HepG2 (cell line): ENCODE data around the gene RABEP2. TPM values are rescaled to one million over a fixed set of nuclear protein-coding genes. Genes with fewer than 3 reads are reported as not detected.

Source experiments
- ATAC-seq: fragments of 200-7000 bp; cut with Tn5 transposase; 3 replicates; pipeline ENCODE4 v1.9.1; 2020; ENCODE audit warnings: mild to moderate bottlenecking, moderate library complexity
- BruUV-seq: library from RNA; stranded (reverse); fragments of 400-500 nt; replicated peaks from 2 replicates; lab custom pipeline; 2021; lab: Mats Ljungman, UMichigan
- CTCF ChIA-PET: fragments of 300-600 bp; formaldehyde crosslinking; extraction: SDS; loops from one replicate; lab custom pipeline; 2021; ENCODE audit warnings: low total read pairs, inconsistent platforms, low intra/inter-chr PET ratio; lab: Yijun Ruan, JAX
- POLR2A ChIA-PET: fragments of 350-600 bp; sonication (Branson Sonifier 250); formaldehyde crosslinking; loops from one replicate; lab custom pipeline; 2020; ENCODE audit warnings: antibody characterized with exemption, inconsistent platforms; lab: Yijun Ruan, JAX
- DNase-seq: peaks from one replicate; pipeline ENCODE4 v3.0.0-alpha.2; 2015; ENCODE audit warnings: low spot score
- FAIRE-seq: peaks from 3 replicates; lab custom pipeline; 2011; peaks lifted over from hg19 to GRCh38; lab: Jason Lieb, UNC
- H2AFZ ChIP-seq: one replicate; pipeline ENCODE4 v1.6.1; 2011; ENCODE audit warnings: low read length, inconsistent platforms
- H3K27ac ChIP-seq: fragments of 300-600 bp; 3 replicates; pipeline ENCODE4 v1.8.0; 2011; ENCODE audit warnings: mixed run types, mild to moderate bottlenecking, mixed read lengths, low read length, inconsistent platforms; ENCODE audit not compliant: insufficient read depth; ENCODE audit errors: extremely low read length
- H3K27me3 ChIP-seq, 2 experiments: fragments of 200-600 bp in 1 of 2; 2 replicates in 1 of 2; 3 replicates in 1 of 2; pipeline versions ENCODE4 v1.6.0 to v1.8.0; 2011; ENCODE audit warnings: low read length in 2 of 2, mild to moderate bottlenecking in 2 of 2, moderate library complexity in 2 of 2, inconsistent platforms in 1 of 2; ENCODE audit not compliant: insufficient read depth in 2 of 2, control insufficient read depth in 1 of 2
- H3K36me3 ChIP-seq, 2 experiments: fragments of 200-600 bp in 1 of 2; replicated peaks in 1 of 2; 2 replicates in 1 of 2; 3 replicates in 1 of 2; pipeline versions ENCODE4 v1.5.1 to v1.8.0; 2011; ENCODE audit warnings: low read length in 2 of 2, inconsistent platforms in 1 of 2; ENCODE audit not compliant: insufficient read depth in 2 of 2, control insufficient read depth in 1 of 2
- H3K4me1 ChIP-seq: 2 replicates; pipeline ENCODE4 v1.5.1; 2012; ENCODE audit warnings: low read length, inconsistent platforms; ENCODE audit not compliant: insufficient read depth
- H3K4me2 ChIP-seq: 2 replicates; pipeline ENCODE4 v1.6.0; 2011; ENCODE audit warnings: low read depth, low read length, inconsistent platforms
- H3K4me3 ChIP-seq, 3 experiments: fragments of 200-600 bp in 1 of 3; sonication (generic), shearing (Covaris generic) in 1 of 3; replicated peaks in 1 of 3; 2 replicates each; pipeline ENCODE4 v1.5.1; 2011 to 2016; ENCODE audit warnings: low read length in 3 of 3, inconsistent platforms in 2 of 3, low read depth in 2 of 3, mild to moderate bottlenecking in 2 of 3, control low read depth in 1 of 3, mixed read lengths in 1 of 3; ENCODE audit not compliant: insufficient read depth in 1 of 3
- H3K79me2 ChIP-seq: one replicate; pipeline ENCODE4 v1.6.1; 2011; ENCODE audit warnings: low read length, inconsistent platforms; ENCODE audit not compliant: insufficient read depth
- H3K9ac ChIP-seq: 2 replicates; pipeline ENCODE4 v1.6.0; 2011; ENCODE audit warnings: mild to moderate bottlenecking, low read depth, low read length, inconsistent platforms; ENCODE audit not compliant: insufficient read depth
- H3K9me3 ChIP-seq: 2 replicates; pipeline ENCODE4 v1.5.1; 2012; ENCODE audit warnings: mild to moderate bottlenecking, low read length
- H4K20me1 ChIP-seq: 2 replicates; pipeline ENCODE4 v1.6.0; 2011; ENCODE audit warnings: inconsistent platforms, mild to moderate bottlenecking, low read length, moderate library complexity; ENCODE audit not compliant: insufficient read depth
- CAMTA2 ChIP-seq: sonication (generic); formaldehyde crosslinking; IDR thresholded peaks from 2 replicates; pipeline ENCODE4 v1.4.0; 2020; ENCODE audit warnings: mild to moderate bottlenecking, missing genetic modification reagents, borderline replicate concordance
- CCDC6 ChIP-seq: sonication (generic); formaldehyde crosslinking; IDR thresholded peaks from 2 replicates; pipeline ENCODE4 v1.8.1; 2022; ENCODE audit warnings: mild to moderate bottlenecking, missing genetic modification reagents, moderate library complexity
- FOXO1 ChIP-seq: sonication (generic); formaldehyde crosslinking; IDR thresholded peaks from 2 replicates; pipeline ENCODE4 v1.4.0; 2020; ENCODE audit warnings: missing genetic modification reagents
- HDAC6 ChIP-seq: fragments of 200-600 bp; sonication (generic); IDR thresholded peaks from 2 replicates; pipeline ENCODE4 v1.7.0; 2017; ENCODE audit warnings: mild to moderate bottlenecking, antibody characterized with exemption, low read length, low read depth
- HIVEP1 ChIP-seq: sonication (generic); formaldehyde crosslinking; IDR thresholded peaks from 2 replicates; pipeline ENCODE4 v1.4.0; 2020; ENCODE audit warnings: mild to moderate bottlenecking, missing genetic modification reagents
- KLF16 ChIP-seq, 2 experiments: sonication (generic) in 1 of 2; formaldehyde crosslinking in 1 of 2; IDR thresholded peaks; 2 replicates each; pipeline versions ENCODE4 v1.6.1 to v1.8.0; 2016 to 2023; ENCODE audit warnings: missing genetic modification reagents in 2 of 2, missing compliant biosample characterization in 1 of 2
- PLRG1 ChIP-seq: fragments of 450-650 bp; conservative IDR thresholded peaks from 2 replicates; pipeline ENCODE4 v1.6.1; 2016
- SIN3A ChIP-seq: IDR thresholded peaks from 2 replicates; pipeline ENCODE4 v1.6.1; 2011; ENCODE audit warnings: low read depth, mild to moderate bottlenecking, control low read depth, low read length, borderline replicate concordance
- SP1 ChIP-seq, 2 experiments: fragments of 450-650 bp in 1 of 2; sonication (generic) in 1 of 2; formaldehyde crosslinking in 1 of 2; IDR thresholded peaks; 2 replicates each; pipeline versions ENCODE4 v1.4.0 to v1.6.1; 2016 to 2020; ENCODE audit warnings: missing genetic modification reagents in 1 of 2
- YY1 ChIP-seq: IDR thresholded peaks from 2 replicates; pipeline ENCODE4 v1.6.1; 2011; ENCODE audit warnings: low read length, low read depth, moderate library complexity, mild to moderate bottlenecking; ENCODE audit not compliant: insufficient read depth, insufficient replicate concordance
- ZBTB25 ChIP-seq: IDR thresholded peaks from 2 replicates; pipeline ENCODE4 v1.6.1; 2018; ENCODE audit warnings: missing genetic modification reagents
- ZBTB3 ChIP-seq: sonication (generic); formaldehyde crosslinking; IDR thresholded peaks from 2 replicates; pipeline ENCODE4 v1.4.0; 2020; ENCODE audit warnings: low read depth, mild to moderate bottlenecking, moderate library complexity, missing genetic modification reagents, borderline replicate concordance
- ZMYM3 ChIP-seq: sonication (generic); formaldehyde crosslinking; IDR thresholded peaks from 2 replicates; pipeline ENCODE4 v1.5.1; 2020; ENCODE audit warnings: mild to moderate bottlenecking, missing genetic modification reagents
- ZNF629 ChIP-seq: sonication (generic); formaldehyde crosslinking; conservative IDR thresholded peaks from 2 replicates; pipeline ENCODE4 v1.5.0; 2020; ENCODE audit warnings: missing genetic modification reagents
- ZSCAN30 ChIP-seq: sonication (generic); formaldehyde crosslinking; IDR thresholded peaks from 2 replicates; pipeline ENCODE4 v1.5.0; 2020; ENCODE audit warnings: mild to moderate bottlenecking, missing genetic modification reagents
- WGBS: methylation state at CpG from one replicate; pipeline ENCODE4 v1.1.6; 2017; ENCODE audit warnings: low lambda C conversion rate; 5-methylcytosine and 5-hydroxymethylcytosine counted together
- in situ Hi-C: cut with HindIII; loops from 2 replicates; pipeline ENCODE4 v1.10.0; 2017; ENCODE audit warnings: low pct_unique_long_range_greater_than_20kb; ENCODE audit not compliant: extremely low pct_ligation_motif_present
- intact Hi-C: fragments of 100-400 bp; cut with micrococcal nuclease; formaldehyde crosslinking; loops from one replicate; pipeline ENCODE4 v1.10.0; 2022; ENCODE audit not compliant: unreplicated experiment
- polyA plus RNA-seq, 8 experiments: library from polyadenylated mRNA; depleted of rRNA in 3 of 8; stranded (reverse) in 7 of 8; unstranded in 1 of 8; fragments of >200 nt; fragmentation: Illumina TruSeq in 4 of 8; extraction: Trizol in 4 of 8; gene quantifications; 2 replicates each; pipeline versions ENCODE4 v1.2.1 to v1.2.3, GENCODE V29; 2011 to 2016; ENCODE audit warnings: low read depth in 4 of 8, missing spikeins in 1 of 8, mixed read lengths in 1 of 8; ENCODE audit not compliant: insufficient read depth in 1 of 8
- total RNA-seq, 5 experiments: library from RNA; depleted of rRNA; stranded (reverse); fragments of >200 nt; fragmentation: Illumina TruSeq; extraction: Trizol; gene quantifications; 2 replicates each; pipeline ENCODE4 v1.2.3, GENCODE V29; 2016; ENCODE audit warnings: low read depth in 1 of 5
- TF ChIP-seq, protein P1 (sequence below): sonication (generic); formaldehyde crosslinking; IDR thresholded peaks from 2 replicates; pipeline ENCODE4 v1.8.0; 2022; ENCODE audit warnings: missing genetic modification reagents, low read depth, mild to moderate bottlenecking, borderline replicate concordance

RABEP2 gene
- total and polyA plus RNA-seq, 2 of the 13 experiments (the other 11 are each of a cell fraction or from before 2014, with no cell fraction given) = 10.8 to 18.4 TPM

- DNase-seq (no peak), FAIRE-seq (no peak), ATAC-seq (no peak)
- in situ Hi-C loops (no loop called here), intact Hi-C loops (no loop called here)
- no peaks in the 10 kb centered on the region for H3K4me1 ChIP-seq
- H3K9ac ChIP-seq = no peak overlapping the region
- no peaks in the 10 kb centered on the region for H3K9me3 ChIP-seq
- no peaks in the 10 kb centered on the region for H3K79me2 ChIP-seq
- H4K20me1 ChIP-seq = no peaks in the 10 kb centered on the region
- no peak overlapping the region for H3K4me3 ChIP-seq
- BruUV-seq = no TSS peak
- CTCF ChIA-PET = no interaction called here
- TF ChIP-seq ZMYM3 = peak; percentile 44; the same call in 1 of the 2 replicates
- peak; percentile 91 for TF ChIP-seq ZNF629
- TF ChIP-seq CAMTA2 (CRISPR knock-in tag) = no peak
- H3K27ac ChIP-seq = no peak overlapping the region
- POLR2A ChIA-PET = no interaction called here
- no peak overlapping the region for H2AFZ ChIP-seq
- no peaks in the 10 kb centered on the region for H3K27me3 ChIP-seq
- H3K36me3 ChIP-seq = peaks cover 5 to 13% of the 10 kb centered on the region in 2 experiments; a peak in 4 of 5 replicates
- 90% methylated on average over 4 of the region's 4 CpGs for WGBS
- H3K4me2 ChIP-seq = no peak overlapping the region
These were observed 44.1 kb downstream of the RABEP2 start for GRCh38 chr16:28880955-28881354.

DNA sequence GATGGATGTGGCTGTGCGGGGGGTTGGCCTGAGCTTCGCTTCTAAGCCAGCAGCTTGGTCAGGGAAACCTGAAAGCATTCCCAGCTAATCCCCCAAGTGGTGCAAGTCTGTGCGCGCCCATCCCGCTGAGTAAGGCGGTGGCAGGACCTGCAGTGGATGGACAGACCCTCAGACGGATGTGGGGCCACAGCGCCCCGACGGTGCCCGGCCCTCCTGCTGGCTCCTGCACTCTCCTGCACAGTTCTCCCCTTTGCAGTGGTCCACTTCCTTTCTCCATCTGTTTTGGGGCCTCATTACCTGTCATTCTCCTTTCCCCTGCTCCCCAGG lies 44.5 kb downstream of the RABEP2 start:
- Histone ChIP-seq H3K27me3 (no peaks in the 10 kb centered on the region), H3K36me3 (peaks cover 5 to 11% of the 10 kb centered on the region in 2 experiments; a peak in 4 of 5 replicates), H3K4me1 (no peaks in the 10 kb centered on the region), H3K79me2 (no peaks in the 10 kb centered on the region), H3K4me2 (no peak overlapping the region), H3K4me3 (no peak overlapping the region), H2AFZ (no peak overlapping the region), H3K9ac (no peak overlapping the region), H4K20me1 (no peaks in the 10 kb centered on the region), H3K9me3 (no peaks in the 10 kb centered on the region), H3K27ac (no peak overlapping the region)
- CTCF ChIA-PET = no interaction called here
- POLR2A ChIA-PET = no interaction called here
- ATAC-seq (no peak), FAIRE-seq (no peak), DNase-seq (no peak)
- 98% methylated on average over 10 of the region's 11 CpGs for WGBS
- in situ Hi-C loops (no loop called here), intact Hi-C loops (no loop called here)
- no TSS peak for BruUV-seq
- TF ChIP-seq ZBTB3 (CRISPR knock-in tag) = no peak
- no peak for TF ChIP-seq KLF16 (CRISPR knock-in tag; IDR thresholded peaks at IDR 0.05)
- no peak for TF ChIP-seq SP1 (IDR thresholded peaks at IDR 0.05)
- no peak for TF ChIP-seq SP1 (CRISPR knock-in tag; IDR thresholded peaks at IDR 0.05)
- TF ChIP-seq HDAC6 = no peak
- no peak for TF ChIP-seq FOXO1
- TF ChIP-seq PLRG1 = no peak
- TF ChIP-seq ZBTB25 (CRISPR knock-in tag) = no peak
- TF ChIP-seq ZSCAN30 (CRISPR knock-in tag) = no peak
- no peak for TF ChIP-seq YY1
- TF ChIP-seq HIVEP1 = no peak
- no peak for TF ChIP-seq CCDC6 (CRISPR knock-in tag)
- TF ChIP-seq SIN3A = no peak
- TF ChIP-seq, protein P1, sequence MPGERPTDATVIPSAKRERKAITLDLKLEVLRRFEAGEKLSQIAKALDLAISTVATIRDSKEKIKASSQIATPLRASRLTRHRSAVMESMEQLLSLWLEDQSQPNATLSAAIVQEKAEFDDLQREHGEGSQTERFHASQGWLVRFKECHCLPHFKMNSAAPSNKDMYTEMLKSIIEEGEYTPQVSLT (CRISPR knock-in tag) = no peak
